Measurements from ENCODE around the gene PCSK7. TPM values are rescaled to one million over a fixed set of nuclear protein-coding genes. Genes with fewer than 3 reads are reported as not detected.

Gene PCSK7
- total and polyA plus RNA-seq, 10 of the 15 experiments (the other 5 are each of a cell fraction or from before 2014, with no cell fraction given), result 5.5 to 81.5 (median 51.6) TPM

- ATAC-seq (no peak), DNase-seq (ENCODE audit: low read depth, low spot score) (no peak), FAIRE-seq (no peak)
- WGBS (ENCODE audit: insufficient coverage, insufficient replicate concordance, low lambda C conversion rate, missing lambda C conversion rate), result 91% methylated on average over 6 of the region's 6 CpGs
- H4K20me1 ChIP-seq (ENCODE audit: control insufficient read depth, insufficient read depth), result no peaks in the 10 kb centered on the region
- intact Hi-C loops (cut with micrococcal nuclease; ENCODE audit: unreplicated experiment), result no loop called here
- no peak overlapping the region for H3K4me2 ChIP-seq (ENCODE audit: control insufficient read depth, insufficient read depth)
- in situ Hi-C loops (cut with MboI), result no loop called here
- H3K9me3 ChIP-seq (replicated peaks; ENCODE audit: control insufficient read depth, insufficient read depth, low read length), result no peaks in the 10 kb centered on the region
- no peak overlapping the region for H3K9ac ChIP-seq (ENCODE audit: control insufficient read depth, insufficient read depth, low read length)
- no peak overlapping the region for H2AFZ ChIP-seq (ENCODE audit: control insufficient read depth, low read depth, low read length)
- no peaks in the 10 kb centered on the region for H3K27me3 ChIP-seq (replicated peaks in 1 of 2; ENCODE audit: control insufficient read depth in 2 of 2, insufficient read depth in 2 of 2, low read length in 1 of 2)
- TF ChIP-seq BCL11A (IDR thresholded peaks at IDR 0.05; ENCODE audit: low read depth, low read length), result no peak
- TF ChIP-seq NFYB (IDR thresholded peaks at IDR 0.05; ENCODE audit: insufficient read depth, low read depth, low read length), result no peak
- TF ChIP-seq TAF1 (IDR thresholded peaks at IDR 0.05; ENCODE audit: borderline replicate concordance, low read depth, low read length), result no peak
- no peak for TF ChIP-seq PBX3 (IDR thresholded peaks at IDR 0.05; ENCODE audit: insufficient replicate concordance, low read depth, low read length)
- TF ChIP-seq CBX5 (IDR thresholded peaks at IDR 0.05; ENCODE audit: low read depth), result no peak
- no peak for TF ChIP-seq BHLHE40 (IDR thresholded peaks at IDR 0.05; ENCODE audit: borderline replicate concordance in 1 of 2, low read depth in 2 of 2, low read length in 1 of 2)
- no peak for TF ChIP-seq NR2C1 (IDR thresholded peaks at IDR 0.05)
- TF ChIP-seq ZNF217 (IDR thresholded peaks at IDR 0.05), result no peak
- no peak for TF ChIP-seq FOXK2 (IDR thresholded peaks at IDR 0.05)
- TF ChIP-seq KAT2A (conservative IDR thresholded peaks at IDR 0.05; ENCODE audit: control insufficient read depth, low read depth, low read length), result no peak
- TF ChIP-seq NKRF (conservative IDR thresholded peaks at IDR 0.05), result no peak
- no peak for TF ChIP-seq BACH1 (IDR thresholded peaks at IDR 0.05; ENCODE audit: borderline replicate concordance)
- TF ChIP-seq, protein P1, sequence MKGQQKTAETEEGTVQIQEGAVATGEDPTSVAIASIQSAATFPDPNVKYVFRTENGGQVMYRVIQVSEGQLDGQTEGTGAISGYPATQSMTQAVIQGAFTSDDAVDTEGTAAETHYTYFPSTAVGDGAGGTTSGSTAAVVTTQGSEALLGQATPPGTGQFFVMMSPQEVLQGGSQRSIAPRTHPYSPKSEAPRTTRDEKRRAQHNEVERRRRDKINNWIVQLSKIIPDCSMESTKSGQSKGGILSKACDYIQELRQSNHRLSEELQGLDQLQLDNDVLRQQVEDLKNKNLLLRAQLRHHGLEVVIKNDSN (IDR thresholded peaks at IDR 0.05; ENCODE audit: borderline replicate concordance, extremely low read length, insufficient read depth, low read depth, low read length), result no peak
- TF ChIP-seq, protein P2, sequence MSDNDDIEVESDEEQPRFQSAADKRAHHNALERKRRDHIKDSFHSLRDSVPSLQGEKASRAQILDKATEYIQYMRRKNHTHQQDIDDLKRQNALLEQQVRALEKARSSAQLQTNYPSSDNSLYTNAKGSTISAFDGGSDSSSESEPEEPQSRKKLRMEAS (IDR thresholded peaks at IDR 0.05; ENCODE audit: low read depth, low read length), result no peak
- ChIA-PET CTCF (no interaction called here), POLR2A (no interaction called here), SMC1A (ENCODE audit: uncharacterized antibody, unreplicated experiment) (no interaction called here), RAD21 (ENCODE audit: unreplicated experiment) (no interaction called here)
- H3K27ac ChIP-seq (ENCODE audit: control insufficient read depth, insufficient read depth), result no peak overlapping the region
- no peaks in the 10 kb centered on the region for H3K79me2 ChIP-seq (ENCODE audit: control insufficient read depth, insufficient read depth, low read length)
- H3K4me1 ChIP-seq (ENCODE audit: control insufficient read depth, insufficient read depth, low read length), result peaks cover 3% of the 10 kb centered on the region; the same call in 1 of the 2 replicates
- H3K36me3 ChIP-seq (ENCODE audit: control insufficient read depth in 2 of 2, insufficient read depth in 2 of 2, low read length in 1 of 2), result no peaks in the 10 kb centered on the region; a peak in 2 of 4 replicates
- no TSS peak for BruUV-seq (replicated peaks)
- no peak overlapping the region for H3K4me3 ChIP-seq
These were observed 7.4 kb upstream of the PCSK7 start for GRCh38 chr11:117239295-117239694.

Measured in GM12878 (cell line).